Bronchial epithelial cell (primary cell): ENCODE measurements around the gene TMCO2. TPM values are rescaled to one million over a fixed set of nuclear protein-coding genes. Genes with fewer than 3 reads are reported as not detected.

Experiments
- DNase-seq: peaks from one replicate; pipeline ENCODE4 v3.0.0-alpha.2; 2010; ENCODE audit warnings: low read depth
- FAIRE-seq: peaks from 2 replicates; lab custom pipeline; 2011; peaks lifted over from hg19 to GRCh38; lab: Jason Lieb, UNC
- H3K27me3 ChIP-seq: 2 replicates; pipeline ENCODE4 v1.5.1; 2011; ENCODE audit warnings: low read length; ENCODE audit not compliant: control insufficient read depth, insufficient read depth
- H3K36me3 ChIP-seq: 2 replicates; pipeline ENCODE4 v1.5.1; 2011; ENCODE audit warnings: low read length; ENCODE audit not compliant: control insufficient read depth, insufficient read depth
- H3K4me3 ChIP-seq: 2 replicates; pipeline ENCODE4 v1.5.1; 2011; ENCODE audit warnings: mild to moderate bottlenecking, low read depth, low read length, control low read depth
- total RNA-seq: library from RNA; depleted of rRNA; stranded (reverse); fragments of >200 nt; gene quantifications from 2 replicates; pipeline ENCODE4 v1.2.1, GENCODE V29; 2014
- TF ChIP-seq, protein P1 (sequence below): IDR thresholded peaks from 2 replicates; pipeline ENCODE4 v1.5.1; 2011; ENCODE audit warnings: mild to moderate bottlenecking, moderate library complexity, low read length, control low read depth, inconsistent platforms; ENCODE audit not compliant: insufficient read depth, severe bottlenecking

TMCO2 gene
- total RNA-seq, 1 donor from 2014 or later = not detected

GRCh38 chr1:40268211-40268610, 20.5 kb downstream of the TMCO2 start:
- Histone ChIP-seq H3K4me3 (no peak overlapping the region), H3K36me3 (peaks cover 6% of the 10 kb centered on the region), H3K27me3 (no peaks in the 10 kb centered on the region)
- TF ChIP-seq, protein P1, sequence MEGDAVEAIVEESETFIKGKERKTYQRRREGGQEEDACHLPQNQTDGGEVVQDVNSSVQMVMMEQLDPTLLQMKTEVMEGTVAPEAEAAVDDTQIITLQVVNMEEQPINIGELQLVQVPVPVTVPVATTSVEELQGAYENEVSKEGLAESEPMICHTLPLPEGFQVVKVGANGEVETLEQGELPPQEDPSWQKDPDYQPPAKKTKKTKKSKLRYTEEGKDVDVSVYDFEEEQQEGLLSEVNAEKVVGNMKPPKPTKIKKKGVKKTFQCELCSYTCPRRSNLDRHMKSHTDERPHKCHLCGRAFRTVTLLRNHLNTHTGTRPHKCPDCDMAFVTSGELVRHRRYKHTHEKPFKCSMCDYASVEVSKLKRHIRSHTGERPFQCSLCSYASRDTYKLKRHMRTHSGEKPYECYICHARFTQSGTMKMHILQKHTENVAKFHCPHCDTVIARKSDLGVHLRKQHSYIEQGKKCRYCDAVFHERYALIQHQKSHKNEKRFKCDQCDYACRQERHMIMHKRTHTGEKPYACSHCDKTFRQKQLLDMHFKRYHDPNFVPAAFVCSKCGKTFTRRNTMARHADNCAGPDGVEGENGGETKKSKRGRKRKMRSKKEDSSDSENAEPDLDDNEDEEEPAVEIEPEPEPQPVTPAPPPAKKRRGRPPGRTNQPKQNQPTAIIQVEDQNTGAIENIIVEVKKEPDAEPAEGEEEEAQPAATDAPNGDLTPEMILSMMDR = no peak
- DNase-seq (no peak), FAIRE-seq (no peak)

GRCh38 chr1:40270152-40270834, 22.6 kb downstream of the TMCO2 start:
- Histone ChIP-seq H3K36me3 (peaks cover 6% of the 10 kb centered on the region), H3K4me3 (no peak overlapping the region), H3K27me3 (no peaks in the 10 kb centered on the region)
- TF ChIP-seq, protein P1 = no peak
- FAIRE-seq (no peak), DNase-seq (peak; percentile 90)

DNA sequence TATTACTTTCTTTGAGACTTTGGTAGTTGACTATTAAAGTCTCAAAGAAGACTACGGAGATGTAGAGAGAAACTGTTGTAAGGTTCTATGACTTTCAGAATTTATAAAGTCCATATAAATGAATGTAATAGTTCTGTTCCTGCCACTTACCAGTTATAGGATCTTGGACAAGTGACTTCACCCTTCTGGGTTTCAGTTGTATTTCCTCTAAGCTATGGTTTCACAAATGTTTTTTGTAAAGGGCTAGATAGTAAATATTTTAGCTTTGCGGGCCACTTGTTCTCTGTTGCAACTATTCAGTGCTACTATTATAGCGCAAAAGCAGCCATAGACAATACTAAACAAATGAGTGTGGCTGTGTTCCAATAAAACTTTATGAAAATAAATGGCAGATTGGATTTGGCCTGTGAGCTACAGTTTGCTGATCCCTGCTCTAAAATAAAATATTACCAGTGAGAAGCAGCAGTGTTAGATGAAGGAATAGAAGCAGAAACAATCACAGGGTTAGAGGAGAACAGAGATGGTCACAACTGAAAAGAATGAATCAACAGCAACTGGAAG, 25.0 kb downstream of the TMCO2 start:
- FAIRE-seq (no peak), DNase-seq (no peak)
- TF ChIP-seq, protein P1 = no peak
- Histone ChIP-seq H3K36me3 (peaks cover 6% of the 10 kb centered on the region), H3K27me3 (no peaks in the 10 kb centered on the region), H3K4me3 (no peak overlapping the region)

DNA sequence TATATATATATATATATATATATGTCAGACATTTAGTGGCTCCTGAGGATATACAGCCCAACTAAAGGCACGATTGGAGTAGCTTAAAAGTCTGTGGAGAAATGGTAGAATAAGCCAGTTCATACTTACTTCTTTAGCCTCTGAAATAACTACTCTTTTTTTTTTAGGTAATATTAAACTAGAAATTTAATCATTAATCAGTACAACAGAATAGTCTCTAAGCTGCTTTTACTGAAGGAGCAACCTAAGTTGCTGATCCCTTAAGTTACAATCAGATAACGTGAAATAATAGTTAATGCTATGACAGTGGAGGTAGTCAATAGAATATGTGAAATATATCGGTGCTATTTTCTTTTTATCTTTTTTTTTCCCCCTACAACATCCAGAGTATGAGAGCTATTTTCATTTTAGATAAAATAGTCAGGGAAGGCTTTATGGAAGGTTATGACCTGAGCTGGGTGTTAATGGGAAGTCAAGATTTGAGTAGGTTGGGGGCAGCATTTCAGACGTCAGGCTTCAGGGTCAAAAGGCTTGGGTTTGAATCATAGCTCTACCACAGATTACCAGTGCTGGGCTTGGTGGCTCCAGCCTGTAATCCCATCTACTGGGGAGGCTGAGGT, 25.9 kb downstream of the TMCO2 start:
- TF ChIP-seq, protein P1 = no peak
- FAIRE-seq (no peak), DNase-seq (no peak)
- H3K27me3 ChIP-seq = no peaks in the 10 kb centered on the region
- H3K4me3 ChIP-seq = no peak overlapping the region
- H3K36me3 ChIP-seq = peaks cover 4% of the 10 kb centered on the region

DNA sequence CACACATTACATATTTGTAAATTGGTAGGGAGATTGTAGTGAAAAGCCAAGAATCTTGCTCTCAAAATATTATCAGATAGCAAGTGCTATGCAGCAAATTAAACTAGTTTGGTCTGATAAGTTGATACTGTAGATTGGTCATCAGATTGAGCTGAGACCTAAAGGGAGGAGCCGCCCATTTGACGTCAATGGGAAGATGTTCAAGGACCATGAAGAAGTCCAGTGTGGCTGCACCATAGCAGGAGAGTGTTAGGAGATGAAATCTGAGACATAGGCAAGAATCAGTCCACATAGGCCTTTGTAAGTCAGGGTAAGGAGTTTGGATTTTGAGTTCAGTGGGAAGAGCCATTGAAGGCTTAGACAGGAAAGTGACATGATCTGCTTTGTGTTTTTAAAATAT, 26.6 kb downstream of the TMCO2 start:
- no peak overlapping the region for H3K4me3 ChIP-seq
- FAIRE-seq (no peak), DNase-seq (no peak)
- peaks cover 4% of the 10 kb centered on the region for H3K36me3 ChIP-seq
- H3K27me3 ChIP-seq = no peaks in the 10 kb centered on the region
- TF ChIP-seq, protein P1 = no peak
